Trophoblast cell (in vitro differentiated cells and primary cell): ENCODE data around the gene CLCN7.

Experiments
- DNase-seq, 2 donors: peaks; one replicate each; pipeline ENCODE4 v3.0.0-alpha.2; 2016
- H2AFZ ChIP-seq: 2 replicates; pipeline ENCODE4 v1.6.1; 2013; ENCODE audit warnings: low read length, moderate library complexity, mild to moderate bottlenecking; ENCODE audit not compliant: insufficient read depth, poor library complexity
- H2AK5ac ChIP-seq: 2 replicates; pipeline ENCODE4 v1.6.1; 2013; ENCODE audit warnings: mild to moderate bottlenecking, low read length
- H2BK120ac ChIP-seq: 2 replicates; pipeline ENCODE4 v1.6.1; 2013; ENCODE audit warnings: low read length, mild to moderate bottlenecking, moderate library complexity; ENCODE audit not compliant: insufficient read depth, poor library complexity
- H2BK12ac ChIP-seq: 2 replicates; pipeline ENCODE4 v1.6.1; 2013; ENCODE audit warnings: mild to moderate bottlenecking, low read length, moderate library complexity
- H2BK5ac ChIP-seq: 2 replicates; pipeline ENCODE4 v1.6.1; 2013; ENCODE audit warnings: low read length, low read depth, moderate library complexity, mild to moderate bottlenecking; ENCODE audit not compliant: poor library complexity
- H3K14ac ChIP-seq: 2 replicates; pipeline ENCODE4 v1.6.1; 2013; ENCODE audit warnings: mild to moderate bottlenecking, low read length
- H3K18ac ChIP-seq: 2 replicates; pipeline ENCODE4 v1.6.1; 2013; ENCODE audit warnings: mild to moderate bottlenecking, low read length
- H3K23ac ChIP-seq: 2 replicates; pipeline ENCODE4 v1.6.1; 2013; ENCODE audit warnings: low read length
- H3K27ac ChIP-seq: 2 replicates; pipeline ENCODE4 v1.5.1; 2013; ENCODE audit warnings: low read depth, mild to moderate bottlenecking, inconsistent platforms, low read length, moderate library complexity
- H3K27me3 ChIP-seq: 2 replicates; pipeline ENCODE4 v1.6.1; 2013; ENCODE audit warnings: inconsistent platforms, mild to moderate bottlenecking, low read length, moderate library complexity; ENCODE audit not compliant: insufficient read depth
- H3K36me3 ChIP-seq, 2 experiments: 1 replicate in 1 of 2; 2 replicates in 1 of 2; pipeline ENCODE4 v1.6.1; 2013; ENCODE audit warnings: low read length in 2 of 2, mild to moderate bottlenecking in 2 of 2, moderate library complexity in 1 of 2; ENCODE audit not compliant: insufficient read depth in 2 of 2, control insufficient read depth in 1 of 2
- H3K4ac ChIP-seq: 2 replicates; pipeline ENCODE4 v1.6.1; 2013; ENCODE audit warnings: low read depth, mild to moderate bottlenecking, low read length, moderate library complexity
- H3K4me1 ChIP-seq, 2 experiments: 1 replicate in 1 of 2; 2 replicates in 1 of 2; pipeline ENCODE4 v1.6.1; 2013; ENCODE audit warnings: low read length in 2 of 2, mild to moderate bottlenecking in 2 of 2, moderate library complexity in 1 of 2; ENCODE audit not compliant: insufficient read depth in 2 of 2, control insufficient read depth in 1 of 2
- H3K4me2 ChIP-seq: 2 replicates; pipeline ENCODE4 v1.6.1; 2013; ENCODE audit warnings: inconsistent platforms, mild to moderate bottlenecking, low read length, moderate library complexity
- H3K4me3 ChIP-seq: 2 replicates; pipeline ENCODE4 v1.5.1; 2013; ENCODE audit warnings: mild to moderate bottlenecking, low read depth, low read length, inconsistent platforms
- H3K79me1 ChIP-seq: one replicate; pipeline ENCODE4 v1.6.1; 2013; ENCODE audit warnings: low read length
- H3K79me2 ChIP-seq: 2 replicates; pipeline ENCODE4 v1.6.1; 2013; ENCODE audit warnings: low read length, mild to moderate bottlenecking; ENCODE audit not compliant: control insufficient read depth, insufficient read depth, poor library complexity
- H3K9ac ChIP-seq: 2 replicates; pipeline ENCODE4 v1.6.1; 2013; ENCODE audit warnings: mild to moderate bottlenecking, low read length
- H3K9me3 ChIP-seq: 2 replicates; pipeline ENCODE4 v1.6.1; 2013; ENCODE audit warnings: low read depth, mild to moderate bottlenecking, control low read depth, inconsistent platforms, low read length; ENCODE audit not compliant: insufficient read depth
- H4K12ac ChIP-seq: 2 replicates; pipeline ENCODE4 v1.6.1; 2013; ENCODE audit warnings: low read depth, mild to moderate bottlenecking, low read length, moderate library complexity
- H4K8ac ChIP-seq: 2 replicates; pipeline ENCODE4 v1.6.1; 2013; ENCODE audit warnings: low read depth, mild to moderate bottlenecking, low read length, moderate library complexity
- H4K91ac ChIP-seq: one replicate; pipeline ENCODE4 v1.6.1; 2013; ENCODE audit warnings: low read depth, mild to moderate bottlenecking, low read length, moderate library complexity
- WGBS: extraction: QIAGEN DNeasy Blood & Tissue Kit; methylation state at CpG from one replicate; pipeline ENCODE4 v1.1.7; 2013; ENCODE audit warnings: missing lambda C conversion rate; ENCODE audit not compliant: insufficient read length, insufficient coverage; ENCODE audit errors: extremely low coverage; 5-methylcytosine and 5-hydroxymethylcytosine counted together

CLCN7 gene

DNA sequence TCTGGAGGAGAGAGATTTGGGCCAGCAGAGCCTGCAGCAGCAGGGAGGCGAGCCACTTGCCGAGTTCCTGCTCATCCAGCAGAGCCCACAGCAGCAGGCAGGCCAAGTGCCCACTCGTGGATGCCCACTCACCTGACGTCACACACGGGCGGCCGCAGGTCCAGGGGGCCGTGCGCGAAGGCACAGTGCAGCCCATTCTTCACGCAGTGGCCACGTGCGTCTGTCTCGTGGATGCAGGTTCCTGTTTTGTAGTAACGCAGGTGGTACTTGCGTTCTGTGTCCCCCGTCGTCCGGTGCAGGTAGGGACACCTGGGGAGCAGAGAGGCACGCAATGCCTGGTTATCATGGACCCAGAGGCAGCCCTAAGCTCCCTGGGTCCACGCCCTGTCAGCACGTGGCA is 71.8 kb downstream of the CLCN7 start:
- Histone ChIP-seq H4K91ac (no peak overlapping the region), H2BK5ac (no peak overlapping the region), H3K79me2 (no peaks in the 10 kb centered on the region), H3K18ac (no peak overlapping the region), H3K4me2 (no peak overlapping the region), H3K27ac (no peak overlapping the region), H3K36me3 (peaks cover 25 to 27% of the 10 kb centered on the region in 2 experiments), H2AK5ac (no peak overlapping the region), H3K27me3 (no peaks in the 10 kb centered on the region), H3K4ac (no peak overlapping the region), H3K9ac (peak overlapping the region; percentile 15), H3K23ac (no peak overlapping the region), H4K12ac (no peak overlapping the region), H3K4me3 (no peak overlapping the region), H2BK12ac (no peak overlapping the region), H3K4me1 (no peaks in the 10 kb centered on the region), H2AFZ (no peak overlapping the region), H3K14ac (no peak overlapping the region), H3K79me1 (no peaks in the 10 kb centered on the region), H3K9me3 (no peaks in the 10 kb centered on the region), H4K8ac (no peak overlapping the region), H2BK120ac (no peak overlapping the region)
- no peak for DNase-seq
- no CpG with 5 or more reads among the region's 22 CpGs for WGBS

DNA sequence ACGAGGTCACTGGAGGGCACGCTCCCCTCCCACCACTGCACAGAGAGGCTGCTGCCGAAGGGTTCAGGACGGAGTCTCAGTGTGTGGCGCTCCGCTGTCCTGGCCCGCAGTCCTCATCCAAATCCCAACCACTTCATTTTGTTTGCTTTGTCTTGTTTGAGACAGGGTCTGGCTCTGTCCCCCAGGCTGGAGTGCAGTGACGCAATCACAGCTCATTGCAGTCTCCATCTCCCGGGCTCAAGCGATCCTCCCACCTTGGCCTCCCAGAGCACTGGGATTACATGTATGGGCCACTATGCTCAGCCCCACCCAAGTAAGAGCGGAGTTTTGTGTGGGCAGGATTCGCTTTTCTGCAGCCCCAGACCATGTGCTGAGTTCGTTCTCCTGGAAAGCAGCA is 73.1 kb downstream of the CLCN7 start:
- no peak overlapping the region for H3K18ac ChIP-seq
- H2BK12ac ChIP-seq, result no peak overlapping the region
- no peak overlapping the region for H3K4me3 ChIP-seq
- H3K9me3 ChIP-seq, result no peaks in the 10 kb centered on the region
- no peaks in the 10 kb centered on the region for H3K4me1 ChIP-seq
- H3K79me2 ChIP-seq, result no peaks in the 10 kb centered on the region
- no peaks in the 10 kb centered on the region for H3K27me3 ChIP-seq
- no peak for DNase-seq
- no peak overlapping the region for H2AFZ ChIP-seq
- H3K23ac ChIP-seq, result no peak overlapping the region
- H3K79me1 ChIP-seq, result no peaks in the 10 kb centered on the region
- no peak overlapping the region for H2AK5ac ChIP-seq
- H3K36me3 ChIP-seq, result peaks cover 26 to 30% of the 10 kb centered on the region in 2 experiments
- H4K12ac ChIP-seq, result no peak overlapping the region
- no peak overlapping the region for H4K91ac ChIP-seq
- no peak overlapping the region for H3K27ac ChIP-seq
- H3K14ac ChIP-seq, result no peak overlapping the region
- H3K4me2 ChIP-seq, result no peak overlapping the region
- no peak overlapping the region for H2BK120ac ChIP-seq
- no peak overlapping the region for H3K9ac ChIP-seq
- H2BK5ac ChIP-seq, result no peak overlapping the region
- H3K4ac ChIP-seq, result no peak overlapping the region
- no CpG with 5 or more reads among the region's 13 CpGs for WGBS
- H4K8ac ChIP-seq, result no peak overlapping the region

DNA sequence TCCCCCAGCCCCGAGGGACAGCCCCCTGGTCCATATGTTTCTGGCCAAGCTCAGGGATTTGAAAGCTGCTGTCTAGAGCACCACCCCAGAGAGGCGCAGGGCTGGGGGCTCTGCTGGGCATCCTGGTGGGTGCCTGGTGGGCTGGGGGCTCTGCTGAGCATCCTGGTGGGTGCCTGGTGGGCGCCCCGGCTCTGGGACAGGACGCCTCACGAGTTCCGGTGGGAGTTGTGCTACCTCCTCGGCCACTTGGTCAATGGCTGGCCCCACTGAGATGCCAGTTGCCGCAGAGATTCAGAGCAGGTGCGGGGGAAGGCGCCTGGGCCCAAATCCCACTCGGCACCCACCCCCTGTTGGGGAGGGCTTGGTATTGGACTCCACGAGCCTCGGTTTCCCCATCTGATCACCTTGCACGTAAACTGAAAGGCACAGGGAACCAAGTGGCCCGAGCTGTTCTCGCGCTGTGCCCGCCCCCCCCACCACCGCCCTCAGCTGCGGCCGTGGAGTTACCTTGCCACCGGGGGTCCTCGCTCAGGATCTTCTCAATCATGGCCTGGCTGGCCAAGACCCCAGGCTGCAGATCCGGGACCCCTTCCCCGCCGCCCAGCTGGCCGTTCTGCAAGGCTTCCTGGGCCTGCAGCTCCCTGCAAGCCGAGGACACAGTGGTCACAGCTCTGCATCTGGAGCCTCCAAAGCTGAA is 73.6 kb downstream of the CLCN7 start:
- Histone ChIP-seq H3K9me3 (no peaks in the 10 kb centered on the region), H3K36me3 (peaks cover 26 to 31% of the 10 kb centered on the region in 2 experiments), H2AFZ (no peak overlapping the region), H4K12ac (no peak overlapping the region), H3K4me3 (no peak overlapping the region), H3K9ac (no peak overlapping the region), H3K79me1 (no peaks in the 10 kb centered on the region), H2BK120ac (no peak overlapping the region), H3K4ac (no peak overlapping the region), H2BK5ac (no peak overlapping the region), H3K4me1 (no peaks in the 10 kb centered on the region), H3K79me2 (no peaks in the 10 kb centered on the region), H3K23ac (no peak overlapping the region), H4K8ac (no peak overlapping the region), H3K18ac (no peak overlapping the region), H2AK5ac (no peak overlapping the region), H2BK12ac (no peak overlapping the region), H4K91ac (no peak overlapping the region), H3K14ac (no peak overlapping the region), H3K4me2 (no peak overlapping the region), H3K27ac (no peak overlapping the region), H3K27me3 (no peaks in the 10 kb centered on the region)
- WGBS, result no CpG with 5 or more reads among the region's 29 CpGs
- no peak for DNase-seq

DNA sequence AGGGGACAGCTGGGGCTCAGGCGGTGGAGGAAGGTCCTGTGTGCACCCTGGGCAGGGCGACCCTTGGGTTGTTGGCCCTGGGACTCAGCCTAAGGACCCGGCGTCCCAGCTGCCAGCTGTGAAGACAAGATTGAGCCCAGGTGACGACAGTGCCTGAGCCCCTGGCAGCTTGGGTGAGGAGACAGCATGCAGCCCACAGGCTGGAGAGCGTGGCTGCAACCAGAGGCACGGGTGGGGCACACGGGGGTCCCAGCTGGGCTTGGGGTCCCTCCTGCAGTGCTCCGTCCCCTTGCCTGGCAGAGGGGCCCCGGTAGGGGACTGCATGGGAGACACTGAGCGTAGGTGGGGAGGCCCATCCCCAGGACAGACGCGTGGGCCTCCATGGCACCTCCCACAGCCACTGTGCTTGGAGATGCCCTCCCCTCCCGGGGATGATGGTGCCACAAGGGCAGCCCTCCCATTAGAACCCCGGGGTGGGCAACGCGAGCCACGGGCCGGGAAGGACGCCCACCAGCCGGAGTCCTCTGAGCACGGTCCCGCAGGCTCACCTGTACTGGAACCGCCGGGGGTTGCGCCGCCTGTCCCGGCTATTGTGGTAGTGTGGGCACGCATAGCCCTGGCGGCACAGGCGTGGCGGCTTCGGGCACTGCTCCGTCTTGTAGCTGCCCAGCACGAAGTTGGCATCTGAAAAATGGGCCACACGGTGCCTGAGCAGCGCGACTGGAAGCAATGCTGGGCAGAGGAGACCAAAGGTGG is 75.8 kb downstream of the CLCN7 start:
- H3K4ac ChIP-seq, result no peak overlapping the region
- H3K9me3 ChIP-seq, result peaks cover 1% of the 10 kb centered on the region
- WGBS, result no CpG with 5 or more reads among the region's 38 CpGs

More for the DNA sequence above, 75.8 kb downstream of the CLCN7 start:
- H3K14ac ChIP-seq, result no peak overlapping the region
- H3K23ac ChIP-seq, result no peak overlapping the region
- H2AK5ac ChIP-seq, result no peak overlapping the region
- H2AFZ ChIP-seq, result no peak overlapping the region
- H3K9ac ChIP-seq, result no peak overlapping the region
- H3K79me1 ChIP-seq, result no peaks in the 10 kb centered on the region
- no peak overlapping the region for H4K91ac ChIP-seq
- no peaks in the 10 kb centered on the region for H3K4me1 ChIP-seq
- no peak overlapping the region for H2BK12ac ChIP-seq
- no peak overlapping the region for H3K18ac ChIP-seq
- no peak overlapping the region for H3K4me3 ChIP-seq
- H3K4me2 ChIP-seq, result no peak overlapping the region
- DNase-seq, result no peak
- H3K27me3 ChIP-seq, result no peaks in the 10 kb centered on the region
- no peak overlapping the region for H3K27ac ChIP-seq
- H4K12ac ChIP-seq, result no peak overlapping the region
- H4K8ac ChIP-seq, result no peak overlapping the region
- H3K36me3 ChIP-seq, result peaks cover 32 to 33% of the 10 kb centered on the region in 2 experiments
- no peaks in the 10 kb centered on the region for H3K79me2 ChIP-seq
- H2BK120ac ChIP-seq, result no peak overlapping the region
- no peak overlapping the region for H2BK5ac ChIP-seq
